Aorta (tissue), 5 donors: ENCODE measurements around the gene CTXN1. TPM values are rescaled to one million over a fixed set of nuclear protein-coding genes. Genes with fewer than 3 reads are reported as not detected.
A peak's percentile ranks its signal among the peaks of the same experiment; 100 is the strongest.

Experiments used
- ATAC-seq: fragments of 200-7000 bp; cut with Tn5 transposase; one replicate; pipeline ENCODE4 v1.9.1; 2022; ENCODE audit warnings: moderate library complexity; ENCODE audit not compliant: low FRiP score
- DNase-seq, 2 donors: peaks; one replicate each; pipeline ENCODE4 v3.0.0-alpha.2; 2020
- H3K27ac ChIP-seq, 2 donors: one replicate each; pipeline ENCODE4 v1.5.1; 2013; ENCODE audit warnings: low read length in 2 of 2, mild to moderate bottlenecking in 2 of 2, moderate library complexity in 2 of 2, control low read depth in 1 of 2, inconsistent platforms in 1 of 2, low read depth in 1 of 2
- H3K27me3 ChIP-seq, 2 donors: one replicate each; pipeline ENCODE4 v1.6.1; 2013; ENCODE audit warnings: control low read depth in 1 of 2, low read length in 1 of 2, mild to moderate bottlenecking in 1 of 2, moderate library complexity in 1 of 2; ENCODE audit not compliant: insufficient read depth in 2 of 2, control insufficient read depth in 1 of 2
- H3K36me3 ChIP-seq, 2 donors: one replicate each; pipeline ENCODE4 v1.6.1; 2013; ENCODE audit warnings: control low read depth in 1 of 2, low read length in 1 of 2, mild to moderate bottlenecking in 1 of 2; ENCODE audit not compliant: insufficient read depth in 2 of 2, control insufficient read depth in 1 of 2
- H3K4me1 ChIP-seq, 2 donors: one replicate each; pipeline ENCODE4 v1.6.1; 2013; ENCODE audit warnings: low read length in 2 of 2, control low read depth in 1 of 2, mild to moderate bottlenecking in 1 of 2, moderate library complexity in 1 of 2; ENCODE audit not compliant: insufficient read depth in 2 of 2, control insufficient read depth in 1 of 2
- H3K4me3 ChIP-seq, 2 donors: one replicate each; pipeline ENCODE4 v1.5.1; 2013; ENCODE audit warnings: low read length in 2 of 2, control low read depth in 1 of 2, mild to moderate bottlenecking in 1 of 2
- H3K9me3 ChIP-seq: one replicate; pipeline ENCODE4 v1.6.1; 2013; ENCODE audit warnings: mild to moderate bottlenecking, low read length; ENCODE audit not compliant: control insufficient read depth
- WGBS, 2 donors: extraction: QIAGEN DNeasy Blood & Tissue Kit; methylation state at CpG; one replicate each; pipeline ENCODE4 v1.1.7; 2013; 5-methylcytosine and 5-hydroxymethylcytosine counted together
- intact Hi-C, 2 donors: fragments of 100-400 bp; cut with DNase I; formaldehyde crosslinking; loops; one replicate each; pipeline versions ENCODE4 v1.14.2 to v1.15.0; 2022
- polyA plus RNA-seq, 2 donors: library from polyadenylated mRNA; stranded (reverse); fragments of 200-250 nt; gene quantifications; one replicate each; pipeline ENCODE4 v1.2.3, GENCODE V29; 2013
- total RNA-seq, 2 donors: library from RNA; stranded (reverse); fragmentation: NEBNext Ultra II Directional; extraction: Animal tissue kit (Norgen Biotek cat#: 25700); gene quantifications; one replicate each; pipeline ENCODE4 v1.2.1, GENCODE V29; 2021
- donor health status: healthy with polysubstance abuse.
- donor health status: Bipolar disorder and iron deficiency.
- donor health status: DM: no; HTN: no; CAD: no.
- donor health status: DM: no; HTN: no; CAD: no.
- donor health status: DM: yes; HTN: yes; CAD: no.

Gene CTXN1
- total and polyA plus RNA-seq, 4 donors = 0.51 to 2.5 (median 1.9) TPM; not detected in 1

- Histone ChIP-seq H3K4me1 (no peaks in the 10 kb centered on the region), H3K36me3 (peaks cover 0 to 12% of the 10 kb centered on the region in 2 donors), H3K4me3 (no peak overlapping the region), H3K9me3 (no peaks in the 10 kb centered on the region), H3K27me3 (no peaks in the 10 kb centered on the region), H3K27ac (no peak overlapping the region)
- 83 to 87% methylated on average over 19 of the region's 19 CpGs for WGBS, 2 donors
- DNase-seq = peak; percentile 48 to 72
- no peak for ATAC-seq
- intact Hi-C loops = no loop called here
These were observed 17.0 kb downstream of the CTXN1 start for GRCh38 chr19:7908742-7909461.

GRCh38 chr19:7908078-7908699, 17.7 kb downstream of the CTXN1 start:
- H3K36me3 ChIP-seq = peaks cover 0 to 12% of the 10 kb centered on the region in 2 donors
- no peaks in the 10 kb centered on the region for H3K27me3 ChIP-seq
- no peak overlapping the region for H3K27ac ChIP-seq
- DNase-seq = no peak
- H3K4me3 ChIP-seq = no peak overlapping the region
- no peaks in the 10 kb centered on the region for H3K9me3 ChIP-seq
- intact Hi-C loops = no loop called here
- WGBS, 2 donors = 79 to 84% methylated on average over 13 to 14 of the region's 14 CpGs
- ATAC-seq = no peak
- H3K4me1 ChIP-seq = no peaks in the 10 kb centered on the region

GRCh38 chr19:7907544-7907943, 18.4 kb downstream of the CTXN1 start:
- Histone ChIP-seq H3K4me3 (no peak overlapping the region), H3K4me1 (no peaks in the 10 kb centered on the region)
- WGBS, 2 donors = 91 to 92% methylated on average over 11 of the region's 11 CpGs

GRCh38 chr19:7907122-7907521, 18.8 kb downstream of the CTXN1 start:
- DNase-seq (no peak), ATAC-seq (no peak)
- Histone ChIP-seq H3K36me3 (peaks cover 0 to 12% of the 10 kb centered on the region in 2 donors), H3K4me1 (no peaks in the 10 kb centered on the region), H3K9me3 (no peaks in the 10 kb centered on the region), H3K27ac (no peak overlapping the region), H3K4me3 (no peak overlapping the region), H3K27me3 (no peaks in the 10 kb centered on the region)
- WGBS, 2 donors = 88 to 89% methylated on average over 19 of the region's 19 CpGs
- intact Hi-C loops = no loop called here

More at GRCh38 chr19:7907544-7907943, 18.4 kb downstream of the CTXN1 start:
- Histone ChIP-seq H3K27ac (no peak overlapping the region), H3K27me3 (no peaks in the 10 kb centered on the region), H3K36me3 (peaks cover 0 to 12% of the 10 kb centered on the region in 2 donors), H3K9me3 (no peaks in the 10 kb centered on the region)
- ATAC-seq = no peak
- no peak for DNase-seq
- intact Hi-C loops = no loop called here

- H3K27ac ChIP-seq = no peak overlapping the region
- WGBS, 2 donors = 88 to 94% methylated on average over 9 to 10 of the region's 10 CpGs
- H3K4me3 ChIP-seq = no peak overlapping the region
- H3K36me3 ChIP-seq = peaks cover 0 to 7% of the 10 kb centered on the region in 2 donors
- H3K27me3 ChIP-seq = no peaks in the 10 kb centered on the region
- intact Hi-C loops = no loop called here
- H3K9me3 ChIP-seq = no peaks in the 10 kb centered on the region
- ATAC-seq = no peak
- H3K4me1 ChIP-seq = no peaks in the 10 kb centered on the region
- peak in 1 of 2 donors; percentile 47 for DNase-seq
These were observed 20.1 kb downstream of the CTXN1 start for GRCh38 chr19:7905859-7906258.

- Histone ChIP-seq H3K4me3 (no peak overlapping the region), H3K36me3 (peaks cover 0 to 1% of the 10 kb centered on the region in 2 donors), H3K27me3 (no peaks in the 10 kb centered on the region), H3K9me3 (no peaks in the 10 kb centered on the region), H3K27ac (no peak overlapping the region), H3K4me1 (no peaks in the 10 kb centered on the region)
- ATAC-seq (no peak), DNase-seq (peak in 1 of 2 donors; percentile 50)
- intact Hi-C loops = no loop called here
- WGBS, 2 donors = 70 to 71% methylated on average over 10 of the region's 10 CpGs
These were observed 20.7 kb downstream of the CTXN1 start for GRCh38 chr19:7905268-7905667.

- no peaks in the 10 kb centered on the region for H3K27me3 ChIP-seq
- intact Hi-C loops = no loop called here
- H3K9me3 ChIP-seq = no peaks in the 10 kb centered on the region
- no peaks in the 10 kb centered on the region for H3K4me1 ChIP-seq
- DNase-seq (peak in 1 of 2 donors; percentile 88), ATAC-seq (peak; percentile 25)
- peak overlapping the region; percentile 5 to 69 for H3K4me3 ChIP-seq
- no peaks in the 10 kb centered on the region for H3K36me3 ChIP-seq
- 10 to 17% methylated on average over 38 to 68 of the region's 68 CpGs for WGBS, 2 donors
- H3K27ac ChIP-seq = no peak overlapping the region
These were observed 21.6 kb downstream of the CTXN1 start for GRCh38 chr19:7904074-7905020.

- DNase-seq (peak; percentile 100), ATAC-seq (peak; percentile 96)
- Histone ChIP-seq H3K27me3 (no peaks in the 10 kb centered on the region), H3K9me3 (no peaks in the 10 kb centered on the region), H3K4me1 (no peaks in the 10 kb centered on the region), H3K4me3 (peak within 1 kb of the TSS; percentile 5 to 69), H3K36me3 (no peaks in the 10 kb centered on the region), H3K27ac (peak within 1 kb of the TSS in 1 of 2 donors; percentile 23)
- intact Hi-C loops = loop anchor here in 1 of 2 donors (1.0 kb wide), 2 partner anchors 17 to 73 kb away; partner anchors contain the start of genes EVI5L and SNAPC2
- WGBS, 2 donors = 0 to 1% methylated on average over 80 to 89 of the region's 89 CpGs
These were observed 22.5 kb downstream of the CTXN1 start, which contains the start of gene MAP2K7 for GRCh38 chr19:7903244-7904073. MAP2K7 (plus strand) TSS chr19:7903877; CDS start chr19:7903945, 68 bp downstream.
